ENCODE measurements around the gene ERBB4.

DNA sequence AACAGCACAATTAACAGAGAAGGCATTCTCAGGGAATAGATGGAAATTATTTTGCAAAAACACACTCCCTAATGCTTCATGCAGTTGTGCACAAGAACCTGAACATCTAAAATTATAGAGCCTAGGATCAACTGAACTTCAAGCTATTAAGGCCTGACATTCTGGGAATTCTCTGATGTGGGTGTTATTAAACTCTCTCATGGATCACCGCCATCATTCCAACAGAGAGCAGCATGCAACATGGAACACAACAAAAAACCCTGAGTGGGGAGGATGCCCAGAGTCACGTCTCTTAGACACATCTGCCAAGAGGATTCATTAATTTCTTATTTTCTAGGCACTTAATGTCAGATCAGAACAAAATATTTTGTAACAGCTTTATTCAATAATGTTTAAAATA, 543.8 kb downstream of the ERBB4 start:
- TF ChIP-seq, protein P1, sequence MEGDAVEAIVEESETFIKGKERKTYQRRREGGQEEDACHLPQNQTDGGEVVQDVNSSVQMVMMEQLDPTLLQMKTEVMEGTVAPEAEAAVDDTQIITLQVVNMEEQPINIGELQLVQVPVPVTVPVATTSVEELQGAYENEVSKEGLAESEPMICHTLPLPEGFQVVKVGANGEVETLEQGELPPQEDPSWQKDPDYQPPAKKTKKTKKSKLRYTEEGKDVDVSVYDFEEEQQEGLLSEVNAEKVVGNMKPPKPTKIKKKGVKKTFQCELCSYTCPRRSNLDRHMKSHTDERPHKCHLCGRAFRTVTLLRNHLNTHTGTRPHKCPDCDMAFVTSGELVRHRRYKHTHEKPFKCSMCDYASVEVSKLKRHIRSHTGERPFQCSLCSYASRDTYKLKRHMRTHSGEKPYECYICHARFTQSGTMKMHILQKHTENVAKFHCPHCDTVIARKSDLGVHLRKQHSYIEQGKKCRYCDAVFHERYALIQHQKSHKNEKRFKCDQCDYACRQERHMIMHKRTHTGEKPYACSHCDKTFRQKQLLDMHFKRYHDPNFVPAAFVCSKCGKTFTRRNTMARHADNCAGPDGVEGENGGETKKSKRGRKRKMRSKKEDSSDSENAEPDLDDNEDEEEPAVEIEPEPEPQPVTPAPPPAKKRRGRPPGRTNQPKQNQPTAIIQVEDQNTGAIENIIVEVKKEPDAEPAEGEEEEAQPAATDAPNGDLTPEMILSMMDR (conservative IDR thresholded peaks at IDR 0.05; ENCODE audit: low read length), result no peak
- no peak for TF ChIP-seq EZH2phosphoT487 (IDR thresholded peaks at IDR 0.05; ENCODE audit: borderline replicate concordance, low read depth, low read length)
